ENCODE data around the gene ZNF438.

DNA sequence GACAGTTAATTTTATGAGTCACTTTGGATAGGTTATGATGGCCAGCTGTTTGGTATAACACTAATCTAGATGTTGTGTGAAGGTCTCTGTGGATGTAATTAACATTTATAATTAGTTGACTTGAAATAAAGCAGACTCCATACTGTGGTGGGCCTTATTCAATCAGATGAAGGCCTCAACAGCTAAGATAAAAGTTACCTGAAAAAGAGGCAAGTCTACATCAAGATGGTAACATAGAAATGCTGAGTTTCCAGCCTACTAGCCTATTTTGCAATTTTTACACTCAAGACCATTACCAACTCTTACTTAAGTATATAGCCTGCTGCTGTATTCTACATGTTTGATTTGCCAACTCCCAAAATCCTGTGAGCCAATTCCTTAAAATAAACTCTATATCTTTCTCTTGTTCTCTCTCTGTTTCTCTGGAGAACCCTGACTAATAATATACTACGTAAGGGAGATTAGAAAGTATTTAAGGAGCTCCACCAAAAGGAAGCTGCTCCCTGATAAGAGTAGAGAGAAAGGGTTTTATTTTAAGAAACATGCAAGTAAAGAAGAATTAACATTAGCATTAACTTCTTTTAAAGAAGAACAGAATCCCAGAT lies 42.7 kb downstream of the ZNF438 start:
- TF ChIP-seq, protein P1, sequence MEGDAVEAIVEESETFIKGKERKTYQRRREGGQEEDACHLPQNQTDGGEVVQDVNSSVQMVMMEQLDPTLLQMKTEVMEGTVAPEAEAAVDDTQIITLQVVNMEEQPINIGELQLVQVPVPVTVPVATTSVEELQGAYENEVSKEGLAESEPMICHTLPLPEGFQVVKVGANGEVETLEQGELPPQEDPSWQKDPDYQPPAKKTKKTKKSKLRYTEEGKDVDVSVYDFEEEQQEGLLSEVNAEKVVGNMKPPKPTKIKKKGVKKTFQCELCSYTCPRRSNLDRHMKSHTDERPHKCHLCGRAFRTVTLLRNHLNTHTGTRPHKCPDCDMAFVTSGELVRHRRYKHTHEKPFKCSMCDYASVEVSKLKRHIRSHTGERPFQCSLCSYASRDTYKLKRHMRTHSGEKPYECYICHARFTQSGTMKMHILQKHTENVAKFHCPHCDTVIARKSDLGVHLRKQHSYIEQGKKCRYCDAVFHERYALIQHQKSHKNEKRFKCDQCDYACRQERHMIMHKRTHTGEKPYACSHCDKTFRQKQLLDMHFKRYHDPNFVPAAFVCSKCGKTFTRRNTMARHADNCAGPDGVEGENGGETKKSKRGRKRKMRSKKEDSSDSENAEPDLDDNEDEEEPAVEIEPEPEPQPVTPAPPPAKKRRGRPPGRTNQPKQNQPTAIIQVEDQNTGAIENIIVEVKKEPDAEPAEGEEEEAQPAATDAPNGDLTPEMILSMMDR (IDR thresholded peaks at IDR 0.05), result no peak
- TF ChIP-seq, protein P2, sequence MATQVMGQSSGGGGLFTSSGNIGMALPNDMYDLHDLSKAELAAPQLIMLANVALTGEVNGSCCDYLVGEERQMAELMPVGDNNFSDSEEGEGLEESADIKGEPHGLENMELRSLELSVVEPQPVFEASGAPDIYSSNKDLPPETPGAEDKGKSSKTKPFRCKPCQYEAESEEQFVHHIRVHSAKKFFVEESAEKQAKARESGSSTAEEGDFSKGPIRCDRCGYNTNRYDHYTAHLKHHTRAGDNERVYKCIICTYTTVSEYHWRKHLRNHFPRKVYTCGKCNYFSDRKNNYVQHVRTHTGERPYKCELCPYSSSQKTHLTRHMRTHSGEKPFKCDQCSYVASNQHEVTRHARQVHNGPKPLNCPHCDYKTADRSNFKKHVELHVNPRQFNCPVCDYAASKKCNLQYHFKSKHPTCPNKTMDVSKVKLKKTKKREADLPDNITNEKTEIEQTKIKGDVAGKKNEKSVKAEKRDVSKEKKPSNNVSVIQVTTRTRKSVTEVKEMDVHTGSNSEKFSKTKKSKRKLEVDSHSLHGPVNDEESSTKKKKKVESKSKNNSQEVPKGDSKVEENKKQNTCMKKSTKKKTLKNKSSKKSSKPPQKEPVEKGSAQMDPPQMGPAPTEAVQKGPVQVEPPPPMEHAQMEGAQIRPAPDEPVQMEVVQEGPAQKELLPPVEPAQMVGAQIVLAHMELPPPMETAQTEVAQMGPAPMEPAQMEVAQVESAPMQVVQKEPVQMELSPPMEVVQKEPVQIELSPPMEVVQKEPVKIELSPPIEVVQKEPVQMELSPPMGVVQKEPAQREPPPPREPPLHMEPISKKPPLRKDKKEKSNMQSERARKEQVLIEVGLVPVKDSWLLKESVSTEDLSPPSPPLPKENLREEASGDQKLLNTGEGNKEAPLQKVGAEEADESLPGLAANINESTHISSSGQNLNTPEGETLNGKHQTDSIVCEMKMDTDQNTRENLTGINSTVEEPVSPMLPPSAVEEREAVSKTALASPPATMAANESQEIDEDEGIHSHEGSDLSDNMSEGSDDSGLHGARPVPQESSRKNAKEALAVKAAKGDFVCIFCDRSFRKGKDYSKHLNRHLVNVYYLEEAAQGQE (IDR thresholded peaks at IDR 0.05; ENCODE audit: insufficient read depth in 1 of 2, low read depth in 2 of 2, low read length in 1 of 2), result no peak
- no peak for TF ChIP-seq TCF7L2 (IDR thresholded peaks at IDR 0.05; ENCODE audit: low read depth, low read length)
- TF ChIP-seq POLR2AphosphoS5 (IDR thresholded peaks at IDR 0.05; ENCODE audit: low read depth, low read length), result no peak

Data from Panc1 (cell line).